ENCODE measurements around the gene RTN4RL1.
"Not testable (repeated sequence)": the region's sequence is repeated elsewhere in the genome, so short reads cannot be mapped to it uniquely, and the experiment has no call there.

RTN4RL1 gene

GRCh38 chr17:2019723-2020122 is 5.4 kb downstream of the RTN4RL1 start:
- Mint-ChIP-seq H3K4me1 (peaks cover 16% of the 10 kb centered on the region), H3K4me3 (no peak overlapping the region), H3K36me3 (no peaks in the 10 kb centered on the region), H3K27me3 (peaks cover 89% of the 10 kb centered on the region), H3K27ac (no peak overlapping the region), H3K9me3 (no peaks in the 10 kb centered on the region)
- no peak for DNase-seq
- CTCF ChIA-PET, result no interaction called here

GRCh38 chr17:2018716-2019510 is 6.2 kb downstream of the RTN4RL1 start:
- Mint-ChIP-seq H3K4me3 (no peak overlapping the region), H3K9me3 (peaks cover 2% of the 10 kb centered on the region), H3K27ac (no peak overlapping the region), H3K36me3 (no peaks in the 10 kb centered on the region), H3K4me1 (peaks cover 16% of the 10 kb centered on the region), H3K27me3 (peaks cover 86% of the 10 kb centered on the region)
- no peak for DNase-seq
- CTCF ChIA-PET, result no interaction called here

GRCh38 chr17:2017274-2017941 is 7.7 kb downstream of the RTN4RL1 start:
- H3K4me3 Mint-ChIP-seq, result no peak overlapping the region
- DNase-seq, result no peak
- CTCF ChIA-PET, result no interaction called here
- peaks cover 6% of the 10 kb centered on the region for H3K4me1 Mint-ChIP-seq
- peaks cover 78% of the 10 kb centered on the region for H3K27me3 Mint-ChIP-seq
- no peak overlapping the region for H3K27ac Mint-ChIP-seq
- no peaks in the 10 kb centered on the region for H3K36me3 Mint-ChIP-seq
- peaks cover 4% of the 10 kb centered on the region for H3K9me3 Mint-ChIP-seq

GRCh38 chr17:2016494-2016893 is 8.6 kb downstream of the RTN4RL1 start:
- Mint-ChIP-seq H3K4me1 (peaks cover 9% of the 10 kb centered on the region), H3K4me3 (no peak overlapping the region), H3K36me3 (no peaks in the 10 kb centered on the region), H3K27me3 (peaks cover 78% of the 10 kb centered on the region), H3K9me3 (peaks cover 4% of the 10 kb centered on the region), H3K27ac (no peak overlapping the region)
- DNase-seq, result no peak
- CTCF ChIA-PET, result no interaction called here

GRCh38 chr17:2015314-2015713 is 9.8 kb downstream of the RTN4RL1 start:
- H3K36me3 Mint-ChIP-seq, result no peaks in the 10 kb centered on the region
- H3K27ac Mint-ChIP-seq, result no peak overlapping the region
- peaks cover 4% of the 10 kb centered on the region for H3K9me3 Mint-ChIP-seq
- no peak overlapping the region for H3K4me3 Mint-ChIP-seq
- H3K4me1 Mint-ChIP-seq, result peaks cover 4% of the 10 kb centered on the region
- no peak for DNase-seq
- peaks cover 72% of the 10 kb centered on the region for H3K27me3 Mint-ChIP-seq
- CTCF ChIA-PET, result no interaction called here

- peaks cover 4% of the 10 kb centered on the region for H3K9me3 Mint-ChIP-seq
- H3K4me1 Mint-ChIP-seq, result peaks cover 4% of the 10 kb centered on the region
- H3K36me3 Mint-ChIP-seq, result no peaks in the 10 kb centered on the region
- no peak overlapping the region for H3K27ac Mint-ChIP-seq
- DNase-seq, result no peak
- CTCF ChIA-PET, result interaction anchor here (1.9 kb wide), 1 partner anchor 12 kb away, joined by 6 read pairs; the partner anchor contains the start of gene RTN4RL1
- H3K4me3 Mint-ChIP-seq, result no peak overlapping the region
- peaks cover 63% of the 10 kb centered on the region for H3K27me3 Mint-ChIP-seq
Measured at GRCh38 chr17:2013994-2014317, 11.2 kb downstream of the RTN4RL1 start.

GRCh38 chr17:2013220-2013993 is 11.7 kb downstream of the RTN4RL1 start:
- not testable (repeated sequence) for H3K9me3 Mint-ChIP-seq, DNase-seq, H3K36me3 Mint-ChIP-seq, H3K4me1 Mint-ChIP-seq, H3K4me3 Mint-ChIP-seq, H3K27ac Mint-ChIP-seq
- peaks cover 62% of the 10 kb centered on the region for H3K27me3 Mint-ChIP-seq
- CTCF ChIA-PET, result interaction anchor here (1.9 kb wide), 1 partner anchor 12 kb away, joined by 6 read pairs; the partner anchor contains the start of gene RTN4RL1

GRCh38 chr17:2012499-2012898 is 12.6 kb downstream of the RTN4RL1 start:
- H3K4me1 Mint-ChIP-seq, result peaks cover 4% of the 10 kb centered on the region
- H3K27ac Mint-ChIP-seq, result no peak overlapping the region
- peaks cover 4% of the 10 kb centered on the region for H3K9me3 Mint-ChIP-seq
- H3K4me3 Mint-ChIP-seq, result no peak overlapping the region
- H3K27me3 Mint-ChIP-seq, result peaks cover 54% of the 10 kb centered on the region
- CTCF ChIA-PET, result no interaction called here
- no peak for DNase-seq
- H3K36me3 Mint-ChIP-seq, result no peaks in the 10 kb centered on the region

GRCh38 chr17:2011411-2012371 is 13.4 kb downstream of the RTN4RL1 start:
- Mint-ChIP-seq H3K36me3 (no peaks in the 10 kb centered on the region), H3K4me3 (no peak overlapping the region), H3K27me3 (peaks cover 51% of the 10 kb centered on the region), H3K27ac (no peak overlapping the region), H3K9me3 (peaks cover 4% of the 10 kb centered on the region), H3K4me1 (peaks cover 4% of the 10 kb centered on the region)
- CTCF ChIA-PET, result no interaction called here
- DNase-seq, result no peak

GRCh38 chr17:2009737-2010136 is 15.4 kb downstream of the RTN4RL1 start:
- no peak for DNase-seq
- Mint-ChIP-seq H3K4me1 (peaks cover 4% of the 10 kb centered on the region), H3K9me3 (peaks cover 4% of the 10 kb centered on the region), H3K27me3 (peaks cover 36% of the 10 kb centered on the region), H3K27ac (no peak overlapping the region), H3K36me3 (no peaks in the 10 kb centered on the region), H3K4me3 (no peak overlapping the region)
- CTCF ChIA-PET, result no interaction called here

- H3K9me3 Mint-ChIP-seq, result no peaks in the 10 kb centered on the region
- CTCF ChIA-PET, result no interaction called here
- H3K27me3 Mint-ChIP-seq, result peaks cover 34% of the 10 kb centered on the region
- peaks cover 4% of the 10 kb centered on the region for H3K4me1 Mint-ChIP-seq
- H3K36me3 Mint-ChIP-seq, result no peaks in the 10 kb centered on the region
- no peak overlapping the region for H3K27ac Mint-ChIP-seq
- no peak overlapping the region for H3K4me3 Mint-ChIP-seq
- no peak for DNase-seq
Measured at GRCh38 chr17:2008332-2009126, 16.6 kb downstream of the RTN4RL1 start.

GRCh38 chr17:2004435-2004952 is 20.6 kb downstream of the RTN4RL1 start:
- CTCF ChIA-PET, result no interaction called here
- no peak overlapping the region for H3K27ac Mint-ChIP-seq

GRCh38 chr17:2003525-2003924 is 21.6 kb downstream of the RTN4RL1 start:
- H3K9me3 Mint-ChIP-seq, result no peaks in the 10 kb centered on the region
- H3K36me3 Mint-ChIP-seq, result no peaks in the 10 kb centered on the region
- H3K4me1 Mint-ChIP-seq, result peaks cover 2% of the 10 kb centered on the region
- DNase-seq, result no peak
- peaks cover 38% of the 10 kb centered on the region for H3K27me3 Mint-ChIP-seq
- CTCF ChIA-PET, result no interaction called here
- no peak overlapping the region for H3K4me3 Mint-ChIP-seq
- H3K27ac Mint-ChIP-seq, result no peak overlapping the region

More at GRCh38 chr17:2004435-2004952, 20.6 kb downstream of the RTN4RL1 start:
- Mint-ChIP-seq H3K27me3 (peaks cover 34% of the 10 kb centered on the region), H3K9me3 (no peaks in the 10 kb centered on the region), H3K4me1 (no peaks in the 10 kb centered on the region), H3K36me3 (no peaks in the 10 kb centered on the region), H3K4me3 (no peak overlapping the region)
- no peak for DNase-seq

Data from activated naive CD4-positive, alpha-beta T cell treated with anti-CD3 and anti-CD28 coated beads, Interleukin-2, amount 10 ng/mL, durations not matched to agents 7 days and 5 days (primary cell).